ENCODE results near the gene ELK4.

The ELK4 gene

DNA sequence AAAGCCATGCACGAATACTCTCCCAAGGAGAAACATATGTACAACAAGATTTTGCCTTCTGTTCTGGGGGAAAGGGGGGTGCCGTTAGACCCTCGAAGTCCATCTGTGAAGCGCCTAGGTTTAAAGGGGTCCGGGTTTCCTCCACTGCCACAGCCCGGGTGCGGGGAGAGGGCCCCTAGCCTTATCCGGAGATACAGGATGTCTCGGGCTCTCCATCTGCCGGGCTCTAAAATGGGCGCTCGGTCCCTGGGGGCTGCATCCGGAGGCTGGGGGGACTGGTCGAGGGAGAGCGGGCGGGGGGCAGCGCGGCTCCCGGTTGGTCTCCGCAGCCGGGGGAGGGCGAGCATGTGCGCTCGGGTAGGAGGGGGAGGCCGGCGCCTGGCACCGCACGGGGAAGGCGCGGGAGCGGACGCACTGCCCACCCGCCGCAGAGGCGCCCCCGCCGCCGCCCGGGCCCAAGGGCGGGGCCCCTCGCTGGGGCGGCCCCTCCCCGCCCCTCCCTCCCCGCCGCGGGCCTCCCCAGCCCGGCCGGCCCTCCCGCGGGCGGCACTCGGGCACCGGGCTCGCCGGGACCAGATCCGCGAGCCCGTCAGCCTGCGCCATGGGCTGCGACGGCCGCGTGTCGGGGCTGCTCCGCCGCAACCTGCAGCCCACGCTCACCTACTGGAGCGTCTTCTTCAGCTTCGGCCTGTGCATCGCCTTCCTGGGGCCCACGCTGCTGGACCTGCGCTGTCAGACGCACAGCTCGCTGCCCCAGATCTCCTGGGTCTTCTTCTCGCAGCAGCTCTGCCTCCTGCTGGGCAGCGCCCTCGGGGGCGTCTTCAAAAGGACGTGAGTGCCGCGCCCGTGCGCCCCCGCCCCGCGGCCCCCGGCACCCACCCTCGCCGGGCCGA is 63.1 kb downstream of the ELK4 start:
- no peak overlapping the region for H2AFZ ChIP-seq (ENCODE audit: low read length)
- H3F3A ChIP-seq (ENCODE audit: insufficient read depth, low read length), result no peaks in the 10 kb centered on the region
- H3K9me2 ChIP-seq (replicated peaks; ENCODE audit: insufficient read depth, low read length), result no peaks in the 10 kb centered on the region
- peak overlapping the region; percentile 37; the same call in 1 of the 2 replicates for H3K4me2 ChIP-seq (ENCODE audit: low read depth, low read length)
- TF ChIP-seq, protein P1, sequence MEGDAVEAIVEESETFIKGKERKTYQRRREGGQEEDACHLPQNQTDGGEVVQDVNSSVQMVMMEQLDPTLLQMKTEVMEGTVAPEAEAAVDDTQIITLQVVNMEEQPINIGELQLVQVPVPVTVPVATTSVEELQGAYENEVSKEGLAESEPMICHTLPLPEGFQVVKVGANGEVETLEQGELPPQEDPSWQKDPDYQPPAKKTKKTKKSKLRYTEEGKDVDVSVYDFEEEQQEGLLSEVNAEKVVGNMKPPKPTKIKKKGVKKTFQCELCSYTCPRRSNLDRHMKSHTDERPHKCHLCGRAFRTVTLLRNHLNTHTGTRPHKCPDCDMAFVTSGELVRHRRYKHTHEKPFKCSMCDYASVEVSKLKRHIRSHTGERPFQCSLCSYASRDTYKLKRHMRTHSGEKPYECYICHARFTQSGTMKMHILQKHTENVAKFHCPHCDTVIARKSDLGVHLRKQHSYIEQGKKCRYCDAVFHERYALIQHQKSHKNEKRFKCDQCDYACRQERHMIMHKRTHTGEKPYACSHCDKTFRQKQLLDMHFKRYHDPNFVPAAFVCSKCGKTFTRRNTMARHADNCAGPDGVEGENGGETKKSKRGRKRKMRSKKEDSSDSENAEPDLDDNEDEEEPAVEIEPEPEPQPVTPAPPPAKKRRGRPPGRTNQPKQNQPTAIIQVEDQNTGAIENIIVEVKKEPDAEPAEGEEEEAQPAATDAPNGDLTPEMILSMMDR (IDR thresholded peaks at IDR 0.05; ENCODE audit: low read length), result no peak
- no peak for TF ChIP-seq EZH2 (optimal IDR thresholded peaks at IDR 0.05; ENCODE audit: low read depth, low read length)
- H3K4me1 ChIP-seq (ENCODE audit: low read length), result no peaks in the 10 kb centered on the region
- H3K79me2 ChIP-seq (ENCODE audit: low read length), result no peaks in the 10 kb centered on the region
- no peak overlapping the region for H3K4me3 ChIP-seq (ENCODE audit: low read length)
- no peak overlapping the region for H3K9ac ChIP-seq (ENCODE audit: low read length)
- no peak for DNase-seq
- no peak overlapping the region for H3K27ac ChIP-seq (ENCODE audit: low read length)
- no peaks in the 10 kb centered on the region for H3K36me3 ChIP-seq (replicated peaks; ENCODE audit: insufficient read depth, low read length)
- no peaks in the 10 kb centered on the region for H4K20me1 ChIP-seq (ENCODE audit: insufficient read depth, low read length)
- H3K27me3 ChIP-seq (replicated peaks; ENCODE audit: insufficient read depth, low read length), result peaks cover 68% of the 10 kb centered on the region
- no peaks in the 10 kb centered on the region for H3K9me3 ChIP-seq (replicated peaks; ENCODE audit: insufficient read depth, low read length)

DNA sequence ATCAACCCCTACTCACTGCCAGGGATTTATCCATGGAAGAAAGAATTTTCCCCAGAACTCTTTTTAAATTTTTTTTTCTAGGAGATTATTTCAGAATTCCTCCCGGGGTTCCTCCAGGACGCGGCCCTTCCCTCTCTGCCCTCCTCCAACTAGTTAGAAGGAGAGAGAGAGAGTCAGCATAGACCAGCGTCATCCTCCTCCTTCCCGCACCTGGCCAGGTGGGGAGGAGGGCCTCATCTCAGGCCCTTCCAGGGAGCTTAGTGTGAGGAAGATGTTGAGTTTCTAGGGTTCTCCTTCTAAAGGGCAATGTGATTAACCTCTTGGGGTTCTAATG is 63.7 kb downstream of the ELK4 start:
- H2AFZ ChIP-seq (ENCODE audit: low read length), result no peak overlapping the region
- H3K4me3 ChIP-seq (ENCODE audit: low read length), result no peak overlapping the region
- TF ChIP-seq EZH2 (optimal IDR thresholded peaks at IDR 0.05; ENCODE audit: low read depth, low read length) (no peak), EZH2phosphoT487 (IDR thresholded peaks at IDR 0.05; ENCODE audit: low read length) (no peak)
- TF ChIP-seq, protein P1 (IDR thresholded peaks at IDR 0.05; ENCODE audit: low read length), result no peak
- no peak overlapping the region for H3K4me2 ChIP-seq (ENCODE audit: low read depth, low read length)
- H3F3A ChIP-seq (ENCODE audit: insufficient read depth, low read length), result no peaks in the 10 kb centered on the region
- no peak overlapping the region for H3K27ac ChIP-seq (ENCODE audit: low read length)
- peaks cover 68% of the 10 kb centered on the region for H3K27me3 ChIP-seq (replicated peaks; ENCODE audit: insufficient read depth, low read length)
- H3K9me2 ChIP-seq (replicated peaks; ENCODE audit: insufficient read depth, low read length), result no peaks in the 10 kb centered on the region
- no peaks in the 10 kb centered on the region for H3K4me1 ChIP-seq (ENCODE audit: low read length)
- no peak overlapping the region for H3K9ac ChIP-seq (ENCODE audit: low read length)
- no peaks in the 10 kb centered on the region for H3K36me3 ChIP-seq (replicated peaks; ENCODE audit: insufficient read depth, low read length)
- H3K9me3 ChIP-seq (replicated peaks; ENCODE audit: insufficient read depth, low read length), result no peaks in the 10 kb centered on the region
- no peak for DNase-seq
- no peaks in the 10 kb centered on the region for H3K79me2 ChIP-seq (ENCODE audit: low read length)
- no peaks in the 10 kb centered on the region for H4K20me1 ChIP-seq (ENCODE audit: insufficient read depth, low read length)

DNA sequence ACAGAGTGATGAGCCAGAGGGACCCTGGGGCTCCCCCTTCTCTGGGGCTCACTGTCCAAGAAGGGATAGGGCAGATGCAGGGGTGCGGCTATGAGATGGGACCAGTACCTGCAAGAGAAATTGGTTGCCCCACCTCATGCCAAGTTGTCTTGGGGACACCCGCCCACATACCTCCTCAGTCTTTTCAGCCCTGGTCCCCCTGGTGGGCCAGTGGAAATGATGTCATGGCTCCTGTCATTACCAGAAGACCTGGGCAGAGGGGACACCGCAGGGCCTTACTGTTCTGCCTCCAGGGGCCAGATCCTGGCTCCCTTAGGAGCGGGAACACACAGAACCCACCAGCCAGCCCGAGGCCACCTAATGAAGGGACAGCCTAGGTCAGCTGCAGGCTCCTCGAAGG is 64.1 kb downstream of the ELK4 start:
- Histone ChIP-seq H3K9me2 (replicated peaks; ENCODE audit: insufficient read depth, low read length) (no peaks in the 10 kb centered on the region), H3K79me2 (ENCODE audit: low read length) (no peaks in the 10 kb centered on the region), H3K9ac (ENCODE audit: low read length) (no peak overlapping the region), H3K36me3 (replicated peaks; ENCODE audit: insufficient read depth, low read length) (no peaks in the 10 kb centered on the region), H3K27me3 (replicated peaks; ENCODE audit: insufficient read depth, low read length) (peaks cover 68% of the 10 kb centered on the region), H3K4me3 (ENCODE audit: low read length) (no peak overlapping the region), H3K27ac (ENCODE audit: low read length) (no peak overlapping the region), H4K20me1 (ENCODE audit: insufficient read depth, low read length) (no peaks in the 10 kb centered on the region), H2AFZ (ENCODE audit: low read length) (no peak overlapping the region), H3F3A (ENCODE audit: insufficient read depth, low read length) (no peaks in the 10 kb centered on the region), H3K4me2 (ENCODE audit: low read depth, low read length) (no peak overlapping the region), H3K4me1 (ENCODE audit: low read length) (no peaks in the 10 kb centered on the region), H3K9me3 (replicated peaks; ENCODE audit: insufficient read depth, low read length) (no peaks in the 10 kb centered on the region)
- DNase-seq, result no peak
- TF ChIP-seq EZH2 (optimal IDR thresholded peaks at IDR 0.05; ENCODE audit: low read depth, low read length) (no peak), EZH2phosphoT487 (IDR thresholded peaks at IDR 0.05; ENCODE audit: low read length) (no peak)
- TF ChIP-seq, protein P1 (IDR thresholded peaks at IDR 0.05; ENCODE audit: low read length), result no peak

All from MM.1S (cell line).